GM21825 (cell line): Measurements from ENCODE around the gene RIMBP2.
"Not testable (repeated sequence)": the region's sequence is repeated elsewhere in the genome, so short reads cannot be mapped to it uniquely, and the experiment has no call there.

ENCODE experiments used
- ATAC-seq: cut with Tn5 transposase; IDR thresholded peaks from one replicate; pipeline ENCODE4 v1.9.1; 2021; ENCODE audit warnings: mild to moderate bottlenecking, moderate library complexity; ENCODE audit not compliant: unreplicated experiment

The RIMBP2 gene

DNA sequence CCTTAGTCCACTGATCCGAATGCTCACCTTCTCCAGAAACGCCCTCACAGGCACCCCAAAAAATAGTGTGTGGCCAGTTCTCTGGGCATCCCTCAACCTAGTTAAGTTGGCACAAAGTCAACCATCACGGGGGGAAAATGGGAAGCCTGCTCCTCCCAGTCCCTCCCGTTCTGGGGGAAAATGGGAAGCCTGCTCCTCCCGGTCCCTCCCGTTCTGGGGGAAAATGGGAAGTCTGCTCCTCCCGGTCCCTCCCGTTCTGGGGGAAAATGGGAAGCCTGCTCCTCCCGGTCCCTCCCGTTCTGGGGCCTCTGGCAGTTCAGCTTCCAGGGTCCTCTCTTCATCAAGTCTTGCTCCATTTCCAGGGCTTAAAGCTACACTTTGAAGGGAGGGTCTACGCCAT is 106.1 kb downstream of the RIMBP2 start:
- no peak for ATAC-seq

DNA sequence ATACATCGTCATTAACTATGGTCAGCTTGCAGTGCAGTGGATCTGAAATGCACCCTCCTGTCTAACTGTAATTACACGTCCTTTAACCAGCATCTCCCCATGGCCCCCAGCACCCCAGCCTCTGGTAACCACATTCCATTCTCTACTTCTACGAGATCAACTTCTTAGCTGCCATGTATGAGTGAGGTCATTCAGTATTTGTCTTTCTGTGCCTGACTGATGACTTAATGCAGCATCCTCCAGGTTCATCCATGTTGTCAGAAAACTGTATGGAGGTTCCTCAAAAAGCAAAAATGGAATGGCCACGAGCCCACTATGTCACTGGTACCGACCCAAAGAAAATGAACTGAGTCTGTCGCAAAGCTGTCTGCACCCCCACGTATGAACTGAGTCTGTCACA is 107.3 kb downstream of the RIMBP2 start:
- ATAC-seq = no peak

DNA sequence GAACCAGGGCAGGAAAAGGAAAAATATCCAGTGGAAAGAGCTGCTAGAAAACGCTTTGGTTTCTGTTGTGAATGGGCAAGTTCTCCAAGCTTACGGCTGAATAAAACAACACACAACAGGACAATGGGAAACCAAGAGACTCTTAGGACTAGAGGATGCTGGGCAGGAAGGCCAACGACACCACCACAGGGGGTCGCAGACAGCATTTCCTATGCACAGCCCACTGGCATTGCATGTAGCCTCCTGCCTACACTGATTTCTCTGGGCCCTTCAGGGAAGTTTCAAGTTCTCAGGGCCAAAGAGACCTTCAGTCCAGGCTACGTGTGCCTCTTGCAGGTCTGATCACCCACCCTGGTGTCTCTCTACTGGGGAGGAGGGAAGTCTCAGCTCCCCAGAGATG is 108.0 kb downstream of the RIMBP2 start:
- no peak for ATAC-seq

DNA sequence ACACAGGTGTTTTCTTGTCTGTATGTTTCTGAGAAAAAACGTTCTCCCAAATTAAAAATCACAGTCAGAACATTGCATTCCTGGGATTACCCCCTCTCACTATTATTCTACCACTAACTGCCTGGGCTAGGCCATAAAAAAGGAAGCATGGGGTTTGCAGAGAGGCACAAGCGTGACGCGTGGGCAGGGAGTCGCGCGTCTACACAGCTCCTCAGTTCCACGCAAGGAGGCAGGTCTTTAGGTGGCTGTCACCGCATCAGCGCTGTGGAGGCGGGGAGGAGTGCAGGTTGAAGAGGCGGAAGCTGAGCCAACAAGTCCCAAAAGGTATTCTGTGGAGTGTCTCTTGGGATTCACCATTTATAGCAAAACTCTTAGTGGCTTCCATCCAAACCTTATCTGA is 109.9 kb downstream of the RIMBP2 start:
- no peak for ATAC-seq

DNA sequence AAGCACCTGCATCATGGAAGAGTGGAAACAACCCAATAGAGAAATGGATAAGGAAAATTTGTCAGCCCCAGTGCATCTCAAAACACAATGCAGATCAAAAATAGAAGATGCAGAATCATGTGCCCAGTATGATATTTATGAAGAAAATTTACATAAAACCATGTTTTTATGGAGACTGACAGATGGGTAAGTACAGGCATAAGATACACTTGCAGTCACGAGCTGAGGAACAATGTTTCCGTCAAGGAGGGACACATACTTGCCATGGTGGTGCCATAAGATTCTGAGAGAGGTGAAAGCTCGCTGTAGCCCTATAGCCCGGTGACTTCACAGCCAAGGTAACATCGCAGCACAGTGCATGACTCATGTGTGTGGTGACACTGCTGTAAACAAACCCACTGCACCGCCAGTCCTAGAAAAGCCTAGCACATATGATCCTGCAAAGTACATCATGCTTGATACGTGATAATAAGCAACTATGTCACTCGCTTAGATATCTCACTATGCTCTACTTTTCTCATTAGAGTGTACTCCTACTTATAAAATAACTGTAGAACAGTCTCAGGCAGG is 112.6 kb downstream of the RIMBP2 start:
- ATAC-seq = no peak

DNA sequence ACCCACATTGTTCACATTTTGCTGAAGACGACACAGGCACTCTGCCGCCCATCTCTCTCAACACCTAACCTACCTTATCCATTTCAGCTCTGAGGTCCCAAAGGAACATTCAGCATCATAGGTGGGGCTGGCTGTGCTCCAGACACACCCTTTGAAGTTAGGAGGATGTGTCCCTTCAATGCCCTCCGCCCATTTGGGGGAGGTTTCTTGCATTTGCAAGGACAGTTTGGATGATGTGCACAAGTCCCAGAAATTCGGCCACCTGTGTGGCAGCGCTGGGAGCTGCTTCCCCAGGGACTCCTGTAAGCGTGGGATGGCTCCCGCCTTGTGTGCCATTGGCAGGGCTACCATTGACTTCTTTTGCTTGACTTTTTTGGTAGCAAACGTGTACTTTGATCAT is 113.8 kb downstream of the RIMBP2 start:
- ATAC-seq = no peak

DNA sequence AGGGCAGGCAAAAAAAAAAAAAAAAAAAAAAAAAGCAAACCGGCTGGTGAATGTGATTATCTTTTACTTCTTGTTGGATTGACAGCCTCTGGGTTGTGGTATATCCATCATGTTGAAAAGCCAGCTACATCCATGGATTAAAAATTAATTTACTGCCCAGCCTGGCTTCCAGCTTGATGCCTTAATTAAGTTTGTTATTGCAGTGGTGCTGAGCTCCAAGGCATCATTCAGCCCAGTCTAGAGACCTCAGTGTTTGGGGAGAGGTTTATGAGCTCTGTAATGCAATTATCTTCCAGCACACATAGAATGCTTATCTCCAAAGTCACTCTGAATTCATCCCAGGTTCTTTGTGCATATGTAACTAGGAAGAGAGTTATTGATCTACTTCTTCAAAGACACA is 114.8 kb downstream of the RIMBP2 start:
- no peak for ATAC-seq

DNA sequence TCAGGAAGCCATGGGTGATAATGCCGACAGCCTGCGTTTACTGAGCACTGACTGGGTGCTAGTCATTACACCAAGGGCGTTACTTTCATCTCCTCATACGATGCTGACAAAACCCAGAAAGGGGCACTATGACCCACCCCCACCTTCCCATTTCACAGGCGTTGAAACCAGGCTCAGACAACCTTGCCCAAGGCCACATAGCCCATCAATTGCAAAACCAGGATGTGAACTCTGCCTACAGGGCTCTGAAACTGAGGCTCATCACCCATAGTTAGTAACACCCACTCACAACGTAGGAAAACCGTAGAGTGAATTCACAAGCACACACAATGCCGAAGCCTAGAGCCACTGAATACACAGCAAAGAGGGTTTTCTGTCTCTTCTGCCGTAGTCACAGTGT is 119.9 kb downstream of the RIMBP2 start:
- ATAC-seq = no peak

DNA sequence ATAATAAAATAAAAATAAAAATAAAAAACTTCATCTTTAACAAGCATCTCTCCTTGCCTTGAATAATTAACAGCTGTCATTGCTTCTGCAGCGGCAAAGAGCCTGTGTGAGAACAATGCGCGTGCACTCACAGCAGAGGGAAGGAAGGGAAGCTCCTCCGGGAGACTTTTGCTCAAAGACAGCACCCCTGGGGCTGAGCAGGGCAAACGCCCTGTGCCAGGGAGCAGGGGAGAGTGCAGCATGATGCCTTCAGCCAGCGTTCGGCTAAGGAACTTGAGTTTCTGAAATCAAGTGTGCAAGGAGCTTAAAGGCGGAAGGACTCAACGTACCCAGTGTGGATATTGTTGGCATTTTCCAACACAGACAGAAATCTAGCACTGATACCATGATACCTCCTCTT is 120.5 kb downstream of the RIMBP2 start:
- ATAC-seq = no peak

DNA sequence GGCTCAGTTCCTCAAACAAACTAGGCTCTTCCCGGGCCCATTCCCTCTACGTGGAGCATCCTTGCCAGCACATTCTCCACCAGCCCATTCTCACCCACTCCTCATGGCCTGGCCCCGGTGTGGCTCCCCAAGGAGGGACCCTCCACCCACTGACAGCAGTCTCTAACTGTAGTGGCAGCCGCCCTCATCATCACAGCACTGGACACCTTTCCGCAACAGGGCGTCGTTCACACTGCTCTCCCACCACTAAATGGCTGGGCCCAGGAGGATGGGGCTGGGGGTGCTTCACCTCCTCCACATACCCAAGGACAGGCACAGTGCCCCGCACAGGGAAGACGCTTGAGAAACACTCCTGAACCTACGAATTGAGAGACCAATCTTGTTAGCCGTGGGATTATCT is 123.0 kb downstream of the RIMBP2 start:
- ATAC-seq = no peak

DNA sequence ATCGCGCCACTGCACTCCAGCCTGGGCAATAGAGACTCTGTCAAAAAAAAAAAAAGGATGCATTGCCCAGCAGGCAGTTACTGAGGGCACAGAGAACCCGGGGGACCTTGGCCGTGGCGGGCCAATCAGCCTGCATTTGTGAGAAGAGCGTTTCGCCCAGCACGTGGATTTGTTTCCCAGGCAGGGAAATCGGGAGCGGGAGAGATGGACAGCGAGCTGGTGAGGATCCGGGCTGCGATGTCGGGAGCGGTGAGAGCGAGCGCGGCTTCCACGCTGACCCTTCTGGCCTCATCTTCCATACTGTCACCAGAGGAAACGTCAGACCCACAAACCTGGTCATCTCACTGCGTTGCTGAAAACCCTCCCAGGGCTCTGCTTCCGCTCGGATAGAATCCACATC is 123.5 kb downstream of the RIMBP2 start:
- no peak for ATAC-seq

DNA sequence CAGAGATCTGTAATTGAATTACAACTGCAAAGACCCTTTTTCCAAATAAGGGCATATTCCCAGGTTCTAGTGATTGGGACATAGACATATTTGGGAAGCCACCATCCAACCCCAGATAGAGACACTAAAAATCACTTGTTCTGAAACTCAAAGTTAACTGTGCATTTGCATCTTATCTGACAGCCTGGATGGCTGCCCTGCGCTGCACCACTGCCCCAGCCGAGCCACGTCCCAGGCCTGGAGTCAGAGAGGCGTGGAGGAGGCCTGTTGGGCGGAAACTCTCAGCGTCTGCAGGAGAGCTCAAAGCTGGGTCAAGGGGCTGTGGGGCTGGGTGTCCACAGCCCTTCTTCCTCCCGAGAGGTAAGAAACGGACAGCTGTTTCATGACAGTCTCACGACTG is 124.4 kb downstream of the RIMBP2 start:
- no peak for ATAC-seq

DNA sequence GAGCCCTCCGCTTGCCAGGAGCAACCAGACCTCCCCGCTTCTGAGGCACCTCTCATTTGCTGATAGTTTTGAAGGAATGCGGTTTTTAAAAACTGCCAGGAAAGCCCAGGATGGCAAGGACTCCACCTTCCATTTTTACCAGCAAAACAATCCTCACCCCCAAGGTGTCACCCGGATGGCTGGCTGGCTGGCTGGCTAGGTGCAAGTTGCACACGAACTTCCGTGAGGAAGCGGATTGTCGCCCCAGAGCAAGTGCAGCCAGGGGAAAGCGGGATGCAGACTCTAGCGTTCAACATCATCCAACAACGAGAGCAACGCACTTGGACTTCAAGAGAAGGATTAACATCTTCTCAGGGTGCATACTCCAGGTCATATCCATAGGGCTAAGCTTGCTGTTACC is 125.4 kb downstream of the RIMBP2 start:
- no peak for ATAC-seq

DNA sequence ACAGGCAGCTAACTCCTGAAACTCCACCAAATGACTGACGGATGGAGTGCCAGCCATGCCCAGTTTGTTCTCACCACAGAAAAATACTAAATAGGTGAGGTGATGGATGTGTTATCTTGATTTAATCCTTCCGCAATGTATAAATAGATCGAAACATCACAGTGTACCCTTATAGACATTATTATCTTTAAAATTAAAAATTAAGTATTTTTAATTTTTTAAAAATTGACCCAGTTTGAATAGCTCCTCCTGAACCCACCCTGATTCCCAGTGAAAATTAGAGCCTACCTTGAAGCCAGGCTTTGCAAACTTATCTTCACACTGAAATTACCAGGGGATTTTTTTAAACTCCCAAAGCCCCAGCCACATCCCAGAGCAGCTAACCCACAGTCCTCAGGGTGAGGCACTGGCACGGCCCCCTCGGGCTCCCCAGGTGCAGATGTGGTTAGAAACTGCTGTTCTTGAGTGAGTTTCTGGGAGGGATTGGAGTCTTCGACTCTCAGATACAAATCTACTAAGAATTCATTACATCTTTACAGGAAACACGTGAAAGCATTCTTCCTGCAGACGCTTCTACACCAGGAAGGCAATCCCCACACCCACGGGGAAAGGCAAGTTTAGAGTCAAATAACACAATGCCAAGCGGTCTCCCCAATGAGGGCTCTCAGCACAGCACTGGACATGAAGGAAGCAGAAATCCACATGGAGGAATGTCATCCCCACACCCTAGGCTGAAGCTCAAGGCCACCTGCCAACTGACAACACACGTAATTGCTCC is 126.4 kb downstream of the RIMBP2 start:
- ATAC-seq = no peak

DNA sequence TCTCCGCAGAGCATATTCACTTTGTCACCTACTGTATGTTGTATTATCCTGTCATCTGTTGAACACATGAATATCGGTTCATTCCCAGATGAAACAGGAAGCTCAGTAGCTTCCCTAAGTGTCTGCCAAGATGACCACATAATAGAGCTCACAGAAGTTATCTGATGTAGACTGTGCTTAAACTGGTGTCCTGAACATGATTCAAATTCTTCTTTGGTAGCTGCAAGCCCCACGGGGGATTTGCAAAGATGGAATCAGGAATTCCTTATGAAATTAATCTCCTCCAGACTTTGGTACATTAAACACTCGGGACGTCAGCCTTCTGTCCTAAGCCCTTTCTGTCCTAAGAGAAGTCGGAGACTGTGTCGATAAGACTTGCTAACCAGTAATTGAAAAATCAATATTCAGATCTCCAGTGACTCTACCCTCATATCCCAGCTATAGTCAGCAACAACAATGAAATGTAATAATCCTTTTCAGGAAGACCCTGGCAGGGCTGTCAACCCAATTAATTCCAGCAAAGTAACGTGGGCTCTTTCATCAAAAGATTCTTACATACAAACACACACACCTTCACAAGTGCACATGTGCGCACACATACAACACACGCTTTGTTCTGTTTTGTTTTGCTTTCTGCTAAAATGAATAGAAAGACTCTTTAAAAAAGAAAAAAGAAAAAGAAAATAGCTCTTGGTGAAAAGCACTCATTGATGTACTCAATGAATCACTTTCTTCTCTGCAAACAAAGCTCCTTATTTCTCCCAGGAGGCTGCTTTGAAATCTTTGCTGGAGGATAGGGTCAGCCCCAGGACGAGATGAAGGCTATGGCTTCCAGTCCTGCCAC is 127.2 kb downstream of the RIMBP2 start:
- ATAC-seq = no peak

DNA sequence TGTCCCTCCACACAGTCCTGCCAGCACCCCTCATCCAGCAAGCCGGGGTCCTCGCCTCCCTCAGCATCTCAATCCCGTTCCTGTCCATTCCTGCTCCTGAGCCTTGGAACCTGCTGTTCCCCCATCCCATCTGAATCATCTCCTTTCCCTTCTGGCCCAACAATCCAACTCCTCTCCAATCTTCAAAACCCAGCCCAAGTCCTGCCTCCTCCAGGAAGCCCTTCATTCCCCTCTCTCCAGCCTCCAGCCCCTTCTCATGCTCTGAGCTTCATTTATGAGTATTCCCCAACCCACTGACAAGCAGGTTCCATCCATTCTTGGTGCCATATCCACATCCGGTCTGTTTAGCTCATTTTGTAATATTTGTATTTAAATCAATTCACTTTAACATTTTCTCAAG is 128.1 kb downstream of the RIMBP2 start:
- ATAC-seq = no peak

DNA sequence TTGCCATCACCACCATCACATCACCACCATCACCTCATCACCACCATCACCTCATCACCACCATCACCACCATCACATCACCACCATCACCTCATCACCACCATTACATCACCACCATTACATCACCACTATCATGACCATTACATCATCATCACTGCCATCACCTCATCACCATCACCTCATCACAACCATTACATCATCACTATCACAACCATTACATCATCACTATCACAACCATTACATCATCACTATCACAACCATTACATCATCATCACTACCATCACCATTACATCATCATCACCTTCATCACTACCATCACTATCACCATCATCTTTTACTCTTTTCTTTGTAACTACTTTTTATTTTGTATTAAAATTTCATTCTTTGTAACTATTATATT is 131.6 kb downstream of the RIMBP2 start:
- not testable (repeated sequence) for ATAC-seq

DNA sequence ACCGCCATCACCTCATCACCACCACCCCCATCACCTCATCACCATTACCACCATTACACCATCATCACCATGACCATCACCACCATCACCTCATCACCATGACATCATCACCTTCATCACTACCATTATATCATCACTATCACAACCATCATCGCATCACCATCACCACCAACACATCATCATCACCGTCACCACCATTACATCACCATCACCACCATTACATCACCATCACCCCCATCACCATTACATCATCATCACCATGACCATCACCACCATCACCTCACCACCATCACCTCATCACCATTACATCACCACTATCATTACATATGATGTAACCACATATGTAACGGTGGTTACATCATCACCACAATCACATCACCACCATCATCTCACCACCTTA is 132.3 kb downstream of the RIMBP2 start:
- ATAC-seq = no peak

DNA sequence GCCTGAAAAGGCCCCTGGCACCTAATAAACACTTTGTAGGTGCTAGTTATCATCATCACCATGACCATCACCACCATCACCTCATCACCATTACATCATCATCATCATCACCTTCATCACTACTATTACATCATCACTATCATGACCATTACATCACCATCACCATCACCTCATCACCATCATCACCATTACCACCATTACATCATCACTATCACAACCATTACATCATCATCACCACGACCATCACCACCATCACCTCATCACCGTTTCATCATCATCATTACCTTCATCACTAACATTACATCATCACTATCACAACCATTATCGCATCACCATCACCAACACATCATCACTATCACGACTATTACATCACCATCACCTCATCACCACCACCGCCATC is 132.8 kb downstream of the RIMBP2 start:
- no peak for ATAC-seq

DNA sequence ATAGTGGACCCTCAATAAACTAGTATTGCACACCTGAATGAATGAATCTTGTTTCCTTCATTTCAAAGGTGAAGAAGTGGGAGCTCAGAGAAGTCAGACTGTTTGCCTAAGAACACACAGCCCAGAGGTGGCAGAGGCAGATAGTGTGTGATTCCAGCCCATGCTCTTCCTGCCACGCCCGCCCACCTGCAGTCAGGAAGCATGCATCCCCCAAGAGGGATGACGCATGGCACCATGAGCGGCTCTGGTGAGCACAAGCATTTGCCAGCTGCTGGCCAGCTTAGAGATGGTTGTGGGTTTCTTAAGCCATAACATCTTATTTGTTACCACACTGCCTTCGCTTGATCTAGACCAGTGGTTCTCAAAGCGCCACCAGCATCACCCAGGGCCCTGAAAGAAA is 133.8 kb downstream of the RIMBP2 start:
- ATAC-seq = no peak

DNA sequence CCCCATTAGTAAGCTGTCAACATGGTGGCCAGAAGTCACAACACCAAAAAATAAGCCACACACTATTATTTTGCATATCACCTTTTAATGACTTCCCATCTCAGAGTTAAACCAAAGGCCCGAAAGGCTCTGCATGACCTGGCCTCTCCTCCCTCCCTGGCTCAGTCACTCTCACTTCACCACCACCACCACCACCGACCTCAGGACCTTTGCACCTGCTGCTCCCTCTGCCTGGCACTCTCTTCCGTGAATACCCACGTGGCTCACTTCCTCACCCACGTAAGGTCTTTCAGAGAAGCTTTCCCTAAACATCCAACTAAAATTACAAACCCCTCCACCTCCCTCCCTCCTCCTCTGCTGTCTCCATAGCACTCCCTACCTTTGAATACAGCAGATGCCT is 134.3 kb downstream of the RIMBP2 start:
- ATAC-seq = no peak

DNA sequence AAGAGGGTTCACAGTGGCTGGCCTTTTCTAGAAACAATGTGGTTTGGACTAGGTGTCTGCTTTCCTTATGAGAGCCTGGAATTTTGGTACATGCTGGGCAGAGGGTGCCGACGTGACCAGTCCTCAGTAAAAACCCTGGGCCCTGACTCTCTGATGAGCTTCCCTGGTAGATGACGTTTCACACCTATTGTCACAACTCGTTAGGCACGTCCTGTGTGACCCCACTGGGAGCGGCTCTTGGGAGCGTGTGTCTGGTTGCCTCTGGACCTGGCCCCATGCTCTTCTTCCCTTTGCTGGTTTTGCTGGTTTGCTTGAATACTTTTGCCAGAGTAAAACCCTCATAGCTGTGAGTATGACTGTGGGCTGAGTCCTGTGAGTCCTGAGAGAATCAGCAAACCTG is 136.9 kb downstream of the RIMBP2 start:
- ATAC-seq = no peak
